K562 (cell line): Measurements from ENCODE around the gene NPIPB2. TPM values are rescaled to one million over a fixed set of nuclear protein-coding genes. Genes with fewer than 3 reads are reported as not detected.
A peak's percentile ranks its signal among the peaks of the same experiment; 100 is the strongest.

ENCODE experiments used
- ATAC-seq: fragments of 200-7000 bp; cut with Tn5 transposase; 3 replicates; pipeline ENCODE4 v1.9.1; 2020; ENCODE audit warnings: moderate library complexity
- BruUV-seq: library from RNA; stranded (reverse); fragments of 400-500 nt; replicated peaks from 2 replicates; lab custom pipeline; 2021; lab: Mats Ljungman, UMichigan
- CTCF ChIA-PET: fragments of 300-600 bp; formaldehyde crosslinking; extraction: SDS; loops from one replicate; lab custom pipeline; 2021; ENCODE audit warnings: low intra/inter-chr PET ratio; lab: Yijun Ruan, JAX
- POLR2A ChIA-PET: fragments of 300-600, 350-650 bp; sonication (Branson Sonifier 250); formaldehyde crosslinking; extraction: SDS; loops from one replicate; lab custom pipeline; 2021; ENCODE audit warnings: antibody characterized with exemption, inconsistent platforms; lab: Yijun Ruan, JAX
- DNase-seq, 4 experiments: peaks; one replicate each; pipeline versions ENCODE4 v3.0.0 to v3.0.0-alpha.2; 2011 to 2018; ENCODE audit warnings: low spot score in 3 of 4, mixed read lengths in 3 of 4; ENCODE audit errors: extremely low read depth in 1 of 4
- FAIRE-seq: peaks from 2 replicates; lab custom pipeline; 2011; peaks lifted over from hg19 to GRCh38; lab: Jason Lieb, UNC
- H2AFZ ChIP-seq: 2 replicates; pipeline ENCODE4 v1.6.0; 2011; ENCODE audit warnings: low read depth, low read length, control low read depth, inconsistent platforms
- H3K27ac ChIP-seq: fragments of 200-600 bp; 3 replicates; pipeline ENCODE4 v1.8.0; 2011; ENCODE audit warnings: low read depth, mild to moderate bottlenecking, control low read depth, inconsistent platforms, low read length, moderate library complexity, mixed read lengths; ENCODE audit errors: extremely low read depth
- H3K27me3 ChIP-seq, 2 experiments: fragments of 300-600 bp in 1 of 2; 2 replicates in 1 of 2; 3 replicates in 1 of 2; pipeline versions ENCODE4 v1.6.0 to v1.8.0; 2011; ENCODE audit warnings: inconsistent platforms in 2 of 2, low read length in 2 of 2, mild to moderate bottlenecking in 1 of 2, mixed read lengths in 1 of 2, moderate library complexity in 1 of 2; ENCODE audit not compliant: control insufficient read depth in 2 of 2, insufficient read depth in 2 of 2
- H3K36me3 ChIP-seq: fragments of 300-600 bp; 3 replicates; pipeline ENCODE4 v1.8.0; 2011; ENCODE audit warnings: mild to moderate bottlenecking, low read length, inconsistent platforms; ENCODE audit not compliant: control insufficient read depth, insufficient read depth
- H3K4me1 ChIP-seq, 2 experiments: fragments of 200-600 bp in 1 of 2; replicated peaks in 1 of 2; 2 replicates in 1 of 2; 3 replicates in 1 of 2; pipeline versions ENCODE4 v1.5.1 to v1.8.0; 2011; ENCODE audit warnings: inconsistent platforms in 2 of 2, low read length in 2 of 2, mild to moderate bottlenecking in 1 of 2, mixed read lengths in 1 of 2, moderate library complexity in 1 of 2; ENCODE audit not compliant: control insufficient read depth in 2 of 2, insufficient read depth in 2 of 2
- H3K4me2 ChIP-seq: 2 replicates; pipeline ENCODE4 v1.6.1; 2011; ENCODE audit warnings: low read length, control low read depth, inconsistent platforms, mixed read lengths; ENCODE audit not compliant: insufficient read depth
- H3K4me3 ChIP-seq: fragments of 200-600 bp; sonication (generic), shearing (Covaris generic); 2 replicates; pipeline ENCODE4 v1.5.1; 2016; ENCODE audit warnings: control low read depth, inconsistent platforms
- H3K79me2 ChIP-seq: fragments of 200-600 bp; 3 replicates; pipeline ENCODE4 v1.8.0; 2011; ENCODE audit warnings: low read length, inconsistent platforms; ENCODE audit not compliant: control insufficient read depth, insufficient read depth
- H3K9ac ChIP-seq, 2 experiments: 2 replicates each; pipeline versions ENCODE4 v1.6.0 to v1.6.1; 2011; ENCODE audit warnings: low read depth in 2 of 2, low read length in 2 of 2, control low read depth in 1 of 2, inconsistent platforms in 1 of 2, mild to moderate bottlenecking in 1 of 2, mixed read lengths in 1 of 2; ENCODE audit not compliant: insufficient read depth in 1 of 2
- H3K9me1 ChIP-seq: one replicate; pipeline ENCODE4 v1.6.0; 2011; ENCODE audit warnings: inconsistent platforms, mild to moderate bottlenecking, low read length, moderate library complexity; ENCODE audit not compliant: control insufficient read depth, insufficient read depth
- H3K9me3 ChIP-seq: replicated peaks from 2 replicates; pipeline ENCODE4 v1.5.1; 2011; ENCODE audit warnings: low read depth, low read length, inconsistent platforms; ENCODE audit not compliant: control insufficient read depth, insufficient read depth
- H4K20me1 ChIP-seq: replicated peaks from 2 replicates; pipeline ENCODE4 v1.6.1; 2011; ENCODE audit warnings: low read length, inconsistent platforms, mixed read lengths; ENCODE audit not compliant: control insufficient read depth, insufficient read depth
- ASH1L ChIP-seq: fragments of 450-650 bp; IDR thresholded peaks from 2 replicates; pipeline ENCODE4 v1.6.1; 2018; ENCODE audit warnings: borderline replicate concordance, mild to moderate bottlenecking, low read depth; ENCODE audit not compliant: partially characterized antibody
- ELF4 ChIP-seq: fragments of 450-650 bp; formaldehyde crosslinking; IDR thresholded peaks from 2 replicates; pipeline ENCODE4 v1.4.0; 2022; ENCODE audit warnings: missing genetic modification characterization
- ILK ChIP-seq: fragments of 450-650 bp; IDR thresholded peaks from 2 replicates; pipeline ENCODE4 v1.6.1; 2016; ENCODE audit warnings: missing genetic modification characterization, low read depth, mild to moderate bottlenecking, missing compliant biosample characterization, moderate library complexity, borderline replicate concordance
- SMC3 ChIP-seq: conservative IDR thresholded peaks from 2 replicates; pipeline ENCODE4 v1.6.1; 2011; ENCODE audit warnings: low read depth, low read length, improper control_type of control experiment; ENCODE audit not compliant: insufficient read depth
- ZNF445 ChIP-seq: fragments of 250-450 bp; sonication (Bioruptor Pico); IDR thresholded peaks from 2 replicates; pipeline ENCODE4 v1.4.0; 2020; ENCODE audit warnings: low read depth, mild to moderate bottlenecking, moderate library complexity
- WGBS: fragments of 100-300 bp; shearing (Covaris generic); methylation state at CpG from one replicate; pipeline ENCODE4 v1.1.6; 2016; ENCODE audit warnings: low coverage, mixed read lengths; ENCODE audit not compliant: insufficient coverage; ENCODE audit errors: missing lambda C conversion rate; 5-methylcytosine and 5-hydroxymethylcytosine counted together
- in situ Hi-C: fragments of 300-500 bp; cut with MboI; formaldehyde crosslinking; loops from 4 replicates; pipeline ENCODE4 v1.15.0; 2018; ENCODE audit warnings: inconsistent platforms, mixed read lengths
- intact Hi-C: fragments of 100-400 bp; cut with micrococcal nuclease; formaldehyde crosslinking; loops from 2 replicates; pipeline ENCODE4 v1.14.2; 2022
- polyA plus RNA-seq, 8 experiments: library from polyadenylated mRNA; depleted of rRNA in 4 of 8; stranded (reverse) in 5 of 8; unstranded in 3 of 8; fragments of >200 nt; fragmentation: Nextera tagmentation in 2 of 8; fragmentation: Illumina TruSeq in 1 of 8; extraction: Ambion mirVana in 2 of 8; extraction: Trizol in 1 of 8; gene quantifications; 2 replicates each; pipeline versions ENCODE4 v1.2.1 to v1.2.3, GENCODE V29; 2011 to 2014; ENCODE audit warnings: inconsistent platforms in 1 of 8, missing spikeins in 1 of 8
- total RNA-seq, 7 experiments: library from RNA; depleted of rRNA in 6 of 7; stranded (reverse); fragments of >200 nt in 6 of 7; fragmentation: Illumina TruSeq in 2 of 7; extraction: Trizol in 2 of 7; gene quantifications; 2 replicates each; pipeline versions ENCODE4 v1.2.1 to v1.2.3, GENCODE V29; 2011 to 2021; ENCODE audit warnings: low replicate concordance in 1 of 7
- TF ChIP-seq, protein P1 (sequence below): fragments of 450-650 bp; IDR thresholded peaks from 2 replicates; pipeline ENCODE4 v1.6.1; 2016; ENCODE audit warnings: mild to moderate bottlenecking
- TF ChIP-seq, protein P2 (sequence below), 2 experiments: fragments of 450-650 bp; formaldehyde crosslinking in 1 of 2; IDR thresholded peaks; 2 replicates each; pipeline versions ENCODE4 v1.4.0 to v1.6.1; 2014 to 2020; ENCODE audit warnings: mild to moderate bottlenecking in 2 of 2, borderline replicate concordance in 1 of 2, low read depth in 1 of 2
- TF ChIP-seq, protein P3 (sequence below): fragments of 250-450 bp; sonication (Bioruptor Pico); IDR thresholded peaks from 2 replicates; pipeline ENCODE4 v1.4.0; 2020; ENCODE audit warnings: borderline replicate concordance

The NPIPB2 gene
- total and polyA plus RNA-seq, 9 of the 15 experiments (the other 6 are each of a cell fraction or from before 2014, with no cell fraction given), result 0.21 to 2.9 (median 1.6) TPM; not detected in 1

DNA sequence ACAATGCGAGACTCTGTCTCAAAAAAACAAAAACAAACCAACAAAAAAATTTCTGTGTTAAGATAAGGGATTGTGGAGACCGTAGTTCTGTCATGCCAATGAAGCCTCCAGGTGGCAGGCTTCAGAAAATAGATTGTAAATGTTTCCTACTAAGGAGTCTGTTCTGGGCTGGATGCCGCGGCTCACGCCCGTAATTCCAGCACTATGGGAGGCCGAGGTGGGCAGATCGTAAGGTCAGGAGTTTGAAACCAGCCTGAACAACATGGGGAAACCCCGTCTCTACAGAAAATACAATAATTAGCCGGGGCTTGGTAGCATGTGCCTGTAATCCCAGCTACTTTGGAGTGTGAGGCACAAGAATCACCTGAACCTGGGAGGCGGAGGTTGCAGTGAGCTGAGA lies 30.3 kb upstream of the NPIPB2 start:
- H3K4me1 ChIP-seq, result peaks cover 0 to 19% of the 10 kb centered on the region in 2 experiments; a peak in 3 of 5 replicates
- ATAC-seq (peak; percentile 32; the same call in 2 of the 3 replicates), DNase-seq (peak in 1 of 4 experiments; percentile 41), FAIRE-seq (peak; percentile 42)
- BruUV-seq, result no TSS peak
- H2AFZ ChIP-seq, result peak overlapping the region; percentile 75
- H3K9ac ChIP-seq, result peak overlapping the region in 1 of 2 experiments; percentile 7; a peak in 1 of 4 replicates
- no peak overlapping the region for H3K27ac ChIP-seq
- intact Hi-C loops, result no loop called here
- POLR2A ChIA-PET, result interaction anchor here (0.6 to 0.9 kb wide), 2 partner anchors 25 to 31 kb away, joined by 3 read pairs; no protein-coding TSS in a partner anchor
- H3K4me2 ChIP-seq, result peak overlapping the region; percentile 27; the same call in 1 of the 2 replicates
- no peaks in the 10 kb centered on the region for H3K36me3 ChIP-seq
- 25% methylated on average over 11 of the region's 11 CpGs for WGBS
- H3K79me2 ChIP-seq, result peaks cover 12% of the 10 kb centered on the region
- CTCF ChIA-PET, result interaction anchor here (1.3 kb wide), 1 partner anchor 96 kb away, joined by 4 read pairs; no protein-coding TSS in a partner anchor
- no peak overlapping the region for H3K4me3 ChIP-seq
- in situ Hi-C loops, result loop anchor here (5.0 kb wide), 1 partner anchor 85 kb away; no protein-coding TSS in a partner anchor
- H3K9me1 ChIP-seq, result no peaks in the 10 kb centered on the region
- H3K9me3 ChIP-seq, result no peaks in the 10 kb centered on the region
- no peaks in the 10 kb centered on the region for H4K20me1 ChIP-seq
- H3K27me3 ChIP-seq, result no peaks in the 10 kb centered on the region
- no peak for TF ChIP-seq ILK (tag)
- TF ChIP-seq ASH1L, result no peak
- no peak for TF ChIP-seq ZNF445 (CRISPR knock-in tag)
- TF ChIP-seq SMC3, result 0 out of 2 replicates have a peak, but pooled peaks have one; percentile 22
- TF ChIP-seq, protein P1, sequence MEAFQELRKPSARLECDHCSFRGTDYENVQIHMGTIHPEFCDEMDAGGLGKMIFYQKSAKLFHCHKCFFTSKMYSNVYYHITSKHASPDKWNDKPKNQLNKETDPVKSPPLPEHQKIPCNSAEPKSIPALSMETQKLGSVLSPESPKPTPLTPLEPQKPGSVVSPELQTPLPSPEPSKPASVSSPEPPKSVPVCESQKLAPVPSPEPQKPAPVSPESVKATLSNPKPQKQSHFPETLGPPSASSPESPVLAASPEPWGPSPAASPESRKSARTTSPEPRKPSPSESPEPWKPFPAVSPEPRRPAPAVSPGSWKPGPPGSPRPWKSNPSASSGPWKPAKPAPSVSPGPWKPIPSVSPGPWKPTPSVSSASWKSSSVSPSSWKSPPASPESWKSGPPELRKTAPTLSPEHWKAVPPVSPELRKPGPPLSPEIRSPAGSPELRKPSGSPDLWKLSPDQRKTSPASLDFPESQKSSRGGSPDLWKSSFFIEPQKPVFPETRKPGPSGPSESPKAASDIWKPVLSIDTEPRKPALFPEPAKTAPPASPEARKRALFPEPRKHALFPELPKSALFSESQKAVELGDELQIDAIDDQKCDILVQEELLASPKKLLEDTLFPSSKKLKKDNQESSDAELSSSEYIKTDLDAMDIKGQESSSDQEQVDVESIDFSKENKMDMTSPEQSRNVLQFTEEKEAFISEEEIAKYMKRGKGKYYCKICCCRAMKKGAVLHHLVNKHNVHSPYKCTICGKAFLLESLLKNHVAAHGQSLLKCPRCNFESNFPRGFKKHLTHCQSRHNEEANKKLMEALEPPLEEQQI, result no peak
- no peak for TF ChIP-seq ELF4 (CRISPR knock-in tag)
- TF ChIP-seq, protein P2, sequence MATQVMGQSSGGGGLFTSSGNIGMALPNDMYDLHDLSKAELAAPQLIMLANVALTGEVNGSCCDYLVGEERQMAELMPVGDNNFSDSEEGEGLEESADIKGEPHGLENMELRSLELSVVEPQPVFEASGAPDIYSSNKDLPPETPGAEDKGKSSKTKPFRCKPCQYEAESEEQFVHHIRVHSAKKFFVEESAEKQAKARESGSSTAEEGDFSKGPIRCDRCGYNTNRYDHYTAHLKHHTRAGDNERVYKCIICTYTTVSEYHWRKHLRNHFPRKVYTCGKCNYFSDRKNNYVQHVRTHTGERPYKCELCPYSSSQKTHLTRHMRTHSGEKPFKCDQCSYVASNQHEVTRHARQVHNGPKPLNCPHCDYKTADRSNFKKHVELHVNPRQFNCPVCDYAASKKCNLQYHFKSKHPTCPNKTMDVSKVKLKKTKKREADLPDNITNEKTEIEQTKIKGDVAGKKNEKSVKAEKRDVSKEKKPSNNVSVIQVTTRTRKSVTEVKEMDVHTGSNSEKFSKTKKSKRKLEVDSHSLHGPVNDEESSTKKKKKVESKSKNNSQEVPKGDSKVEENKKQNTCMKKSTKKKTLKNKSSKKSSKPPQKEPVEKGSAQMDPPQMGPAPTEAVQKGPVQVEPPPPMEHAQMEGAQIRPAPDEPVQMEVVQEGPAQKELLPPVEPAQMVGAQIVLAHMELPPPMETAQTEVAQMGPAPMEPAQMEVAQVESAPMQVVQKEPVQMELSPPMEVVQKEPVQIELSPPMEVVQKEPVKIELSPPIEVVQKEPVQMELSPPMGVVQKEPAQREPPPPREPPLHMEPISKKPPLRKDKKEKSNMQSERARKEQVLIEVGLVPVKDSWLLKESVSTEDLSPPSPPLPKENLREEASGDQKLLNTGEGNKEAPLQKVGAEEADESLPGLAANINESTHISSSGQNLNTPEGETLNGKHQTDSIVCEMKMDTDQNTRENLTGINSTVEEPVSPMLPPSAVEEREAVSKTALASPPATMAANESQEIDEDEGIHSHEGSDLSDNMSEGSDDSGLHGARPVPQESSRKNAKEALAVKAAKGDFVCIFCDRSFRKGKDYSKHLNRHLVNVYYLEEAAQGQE (IDR thresholded peaks at IDR 0.05; ENCODE audit: borderline replicate concordance), result peak; percentile 47; the same call in 1 of the 2 replicates
- TF ChIP-seq, protein P2 (CRISPR knock-in tag; IDR thresholded peaks at IDR 0.05; ENCODE audit: low read depth), result no peak
- TF ChIP-seq, protein P3, sequence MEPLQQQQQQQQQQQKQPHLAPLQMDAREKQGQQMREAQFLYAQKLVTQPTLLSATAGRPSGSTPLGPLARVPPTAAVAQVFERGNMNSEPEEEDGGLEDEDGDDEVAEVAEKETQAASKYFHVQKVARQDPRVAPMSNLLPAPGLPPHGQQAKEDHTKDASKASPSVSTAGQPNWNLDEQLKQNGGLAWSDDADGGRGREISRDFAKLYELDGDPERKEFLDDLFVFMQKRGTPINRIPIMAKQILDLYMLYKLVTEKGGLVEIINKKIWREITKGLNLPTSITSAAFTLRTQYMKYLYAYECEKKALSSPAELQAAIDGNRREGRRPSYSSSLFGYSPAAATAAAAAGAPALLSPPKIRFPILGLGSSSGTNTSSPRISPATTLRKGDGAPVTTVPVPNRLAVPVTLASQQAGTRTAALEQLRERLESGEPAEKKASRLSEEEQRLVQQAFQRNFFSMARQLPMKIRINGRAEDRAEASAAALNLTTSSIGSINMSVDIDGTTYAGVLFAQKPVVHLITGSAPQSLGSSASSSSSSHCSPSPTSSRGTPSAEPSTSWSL (CRISPR knock-in tag), result no peak
